Mesendoderm (in vitro differentiated cells): ENCODE data around the gene ACTR10.

Source experiments
- DNase-seq: peaks from one replicate; pipeline ENCODE4 v3.0.0; 2013
- H2AK5ac ChIP-seq: 2 replicates; pipeline ENCODE4 v1.6.1; 2013; ENCODE audit warnings: low read length, inconsistent platforms
- H2BK120ac ChIP-seq: 2 replicates; pipeline ENCODE4 v1.6.1; 2013; ENCODE audit warnings: low read depth, mild to moderate bottlenecking, low read length, moderate library complexity, mixed read lengths
- H2BK15ac ChIP-seq: replicated peaks from 2 replicates; pipeline ENCODE4 v1.6.1; 2013; ENCODE audit warnings: low read depth, mild to moderate bottlenecking, moderate library complexity
- H2BK5ac ChIP-seq: 2 replicates; pipeline ENCODE4 v1.6.1; 2013; ENCODE audit warnings: low read length, inconsistent platforms
- H3K18ac ChIP-seq: 2 replicates; pipeline ENCODE4 v1.6.1; 2013; ENCODE audit warnings: mild to moderate bottlenecking, low read length, mixed read lengths
- H3K23ac ChIP-seq: one replicate; pipeline ENCODE4 v1.6.1; 2013; ENCODE audit warnings: low read length
- H3K27ac ChIP-seq: 2 replicates; pipeline ENCODE4 v1.5.1; 2013; ENCODE audit warnings: low read depth, mild to moderate bottlenecking, inconsistent platforms, low read length, moderate library complexity
- H3K27me3 ChIP-seq: 2 replicates; pipeline ENCODE4 v1.6.1; 2013; ENCODE audit warnings: low read length, control low read depth, mild to moderate bottlenecking, inconsistent platforms; ENCODE audit not compliant: insufficient read depth, poor library complexity
- H3K36me3 ChIP-seq: 2 replicates; pipeline ENCODE4 v1.6.1; 2013; ENCODE audit warnings: low read length, inconsistent platforms; ENCODE audit not compliant: control insufficient read depth, insufficient read depth
- H3K4ac ChIP-seq: one replicate; pipeline ENCODE4 v1.6.1; 2013; ENCODE audit warnings: low read depth, mild to moderate bottlenecking, low read length, moderate library complexity
- H3K4me1 ChIP-seq: 2 replicates; pipeline ENCODE4 v1.6.1; 2013; ENCODE audit warnings: low read depth, low read length, inconsistent platforms; ENCODE audit not compliant: control insufficient read depth
- H3K4me2 ChIP-seq: 2 replicates; pipeline ENCODE4 v1.6.1; 2013; ENCODE audit warnings: low read length
- H3K4me3 ChIP-seq: 2 replicates; pipeline ENCODE4 v1.5.1; 2013; ENCODE audit warnings: mild to moderate bottlenecking, low read length
- H3K56ac ChIP-seq: one replicate; pipeline ENCODE4 v1.6.1; 2013; ENCODE audit warnings: low read length
- H3K79me1 ChIP-seq: 2 replicates; pipeline ENCODE4 v1.6.1; 2013; ENCODE audit warnings: low read length, inconsistent platforms
- H3K79me2 ChIP-seq: 2 replicates; pipeline ENCODE4 v1.6.1; 2013; ENCODE audit warnings: mild to moderate bottlenecking, low read length; ENCODE audit not compliant: control insufficient read depth, insufficient read depth
- H3K9ac ChIP-seq: 2 replicates; pipeline ENCODE4 v1.6.1; 2013; ENCODE audit warnings: low read length, inconsistent platforms
- H4K5ac ChIP-seq: one replicate; pipeline ENCODE4 v1.6.1; 2013; ENCODE audit warnings: low read length
- H4K8ac ChIP-seq: one replicate; pipeline ENCODE4 v1.6.1; 2013; ENCODE audit warnings: low read depth, mild to moderate bottlenecking, control low read depth, low read length, moderate library complexity
- WGBS: extraction: QIAGEN DNeasy Blood & Tissue Kit; methylation state at CpG from one replicate; pipeline ENCODE4 v1.1.7; 2013; ENCODE audit warnings: low lambda C conversion rate, missing lambda C conversion rate; ENCODE audit not compliant: insufficient coverage; ENCODE audit errors: extremely low coverage; 5-methylcytosine and 5-hydroxymethylcytosine counted together

Gene ACTR10

GRCh38 chr14:58189176-58189575 is 10.8 kb upstream of the ACTR10 start:
- Histone ChIP-seq H3K4me3 (no peak overlapping the region), H3K36me3 (no peaks in the 10 kb centered on the region), H2BK15ac (no peak overlapping the region), H2AK5ac (no peak overlapping the region), H4K5ac (no peak overlapping the region), H3K18ac (no peak overlapping the region), H3K4me2 (no peak overlapping the region), H4K8ac (no peak overlapping the region), H3K27me3 (no peaks in the 10 kb centered on the region), H2BK5ac (no peak overlapping the region), H3K23ac (no peak overlapping the region), H3K27ac (no peak overlapping the region), H3K56ac (no peak overlapping the region), H3K79me2 (no peaks in the 10 kb centered on the region), H3K4ac (no peak overlapping the region), H3K4me1 (no peaks in the 10 kb centered on the region), H3K9ac (no peak overlapping the region), H2BK120ac (no peak overlapping the region), H3K79me1 (no peaks in the 10 kb centered on the region)
- no peak for DNase-seq
- WGBS, result no CpG with 5 or more reads among the region's 2 CpGs

- H3K4ac ChIP-seq, result no peak overlapping the region
- H2BK120ac ChIP-seq, result no peak overlapping the region
- H3K4me2 ChIP-seq, result no peak overlapping the region
- H4K8ac ChIP-seq, result no peak overlapping the region
- H3K79me2 ChIP-seq, result no peaks in the 10 kb centered on the region
- no peak overlapping the region for H3K4me3 ChIP-seq
- no peak overlapping the region for H2AK5ac ChIP-seq
- no CpG with 5 or more reads among the region's 3 CpGs for WGBS
- H3K79me1 ChIP-seq, result no peaks in the 10 kb centered on the region
- no peak overlapping the region for H2BK5ac ChIP-seq
- no peak overlapping the region for H3K18ac ChIP-seq
- no peaks in the 10 kb centered on the region for H3K4me1 ChIP-seq
- H3K27ac ChIP-seq, result no peak overlapping the region
- no peak for DNase-seq
- H3K23ac ChIP-seq, result no peak overlapping the region
- H3K27me3 ChIP-seq, result no peaks in the 10 kb centered on the region
- no peak overlapping the region for H2BK15ac ChIP-seq
- H3K56ac ChIP-seq, result no peak overlapping the region
- H3K9ac ChIP-seq, result no peak overlapping the region
- no peaks in the 10 kb centered on the region for H3K36me3 ChIP-seq
- H4K5ac ChIP-seq, result no peak overlapping the region
Observed at GRCh38 chr14:58191763-58192601, 8.0 kb upstream of the ACTR10 start.

GRCh38 chr14:58193542-58193941 is 6.4 kb upstream of the ACTR10 start:
- Histone ChIP-seq H4K8ac (no peak overlapping the region), H3K9ac (no peak overlapping the region), H3K23ac (no peak overlapping the region), H3K27me3 (no peaks in the 10 kb centered on the region), H3K79me1 (no peaks in the 10 kb centered on the region), H3K4me2 (no peak overlapping the region), H2BK5ac (no peak overlapping the region), H3K18ac (no peak overlapping the region), H4K5ac (no peak overlapping the region), H3K36me3 (no peaks in the 10 kb centered on the region), H3K4ac (no peak overlapping the region), H3K79me2 (no peaks in the 10 kb centered on the region), H2BK15ac (no peak overlapping the region), H3K4me1 (no peaks in the 10 kb centered on the region), H3K27ac (no peak overlapping the region), H3K4me3 (no peak overlapping the region), H2AK5ac (no peak overlapping the region), H2BK120ac (no peak overlapping the region), H3K56ac (no peak overlapping the region)
- no peak for DNase-seq
- no CpG with 5 or more reads among the region's 2 CpGs for WGBS

DNA sequence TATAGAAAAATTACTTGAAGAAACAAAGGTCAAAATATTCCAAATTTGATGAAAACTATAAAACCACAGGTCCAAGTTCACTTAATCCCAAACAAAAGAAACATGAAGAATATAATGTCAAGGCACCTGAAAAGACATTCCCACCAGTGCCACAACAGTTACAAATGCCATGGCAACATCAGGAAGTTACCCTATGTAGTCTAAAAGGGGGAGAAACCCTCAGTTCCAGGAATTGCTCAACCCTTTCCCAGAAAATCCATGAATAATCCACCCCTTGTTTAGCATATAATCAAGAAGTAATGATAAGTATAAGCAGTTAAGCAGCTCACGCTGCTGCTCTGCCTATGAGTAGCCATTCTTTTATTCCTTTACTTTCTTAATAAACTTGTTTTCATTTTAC is 3.8 kb upstream of the ACTR10 start:
- Histone ChIP-seq H4K8ac (no peak overlapping the region), H3K9ac (no peak overlapping the region), H2BK120ac (no peak overlapping the region), H3K4me2 (no peak overlapping the region), H3K27me3 (no peaks in the 10 kb centered on the region), H4K5ac (no peak overlapping the region), H3K79me1 (peaks cover 4% of the 10 kb centered on the region), H3K23ac (no peak overlapping the region), H3K4me1 (no peaks in the 10 kb centered on the region), H3K4ac (no peak overlapping the region), H2BK15ac (no peak overlapping the region), H3K56ac (no peak overlapping the region), H3K4me3 (no peak overlapping the region), H3K27ac (no peak overlapping the region), H2BK5ac (no peak overlapping the region), H3K18ac (no peak overlapping the region), H3K79me2 (peaks cover 6% of the 10 kb centered on the region), H2AK5ac (no peak overlapping the region), H3K36me3 (no peaks in the 10 kb centered on the region)
- no CpG with 5 or more reads among the region's 1 CpG for WGBS
- no peak for DNase-seq

GRCh38 chr14:58198086-58198485 is 1.9 kb upstream of the ACTR10 start:
- no peak overlapping the region for H2BK15ac ChIP-seq
- no peak overlapping the region for H2BK5ac ChIP-seq
- H3K23ac ChIP-seq, result no peak overlapping the region
- no peak overlapping the region for H4K5ac ChIP-seq
- H3K27ac ChIP-seq, result no peak overlapping the region
- no peak overlapping the region for H3K18ac ChIP-seq
- no peak overlapping the region for H2BK120ac ChIP-seq
- WGBS, result no CpG with 5 or more reads among the region's 5 CpGs
- no peak overlapping the region for H2AK5ac ChIP-seq
- peaks cover 10% of the 10 kb centered on the region for H3K79me2 ChIP-seq
- H3K4ac ChIP-seq, result no peak overlapping the region
- no peak overlapping the region for H3K4me3 ChIP-seq
- no peaks in the 10 kb centered on the region for H3K27me3 ChIP-seq
- H3K79me1 ChIP-seq, result peaks cover 7% of the 10 kb centered on the region
- no peak for DNase-seq
- H4K8ac ChIP-seq, result no peak overlapping the region
- no peak overlapping the region for H3K9ac ChIP-seq
- H3K36me3 ChIP-seq, result no peaks in the 10 kb centered on the region
- H3K56ac ChIP-seq, result no peak overlapping the region
- no peaks in the 10 kb centered on the region for H3K4me1 ChIP-seq
- no peak overlapping the region for H3K4me2 ChIP-seq

- no peaks in the 10 kb centered on the region for H3K36me3 ChIP-seq
- no peak overlapping the region for H2BK120ac ChIP-seq
- H3K23ac ChIP-seq, result peak overlapping the region; percentile 45
- H3K4ac ChIP-seq, result no peak overlapping the region
- H3K27me3 ChIP-seq, result no peaks in the 10 kb centered on the region
- no peak for DNase-seq
- no peak overlapping the region for H2BK5ac ChIP-seq
- peaks cover 7% of the 10 kb centered on the region for H3K79me1 ChIP-seq
- H3K79me2 ChIP-seq, result peaks cover 10% of the 10 kb centered on the region
- H3K9ac ChIP-seq, result peak overlapping the region; percentile 97
- peak overlapping the region; percentile 97 for H3K56ac ChIP-seq
- no peak overlapping the region for H2BK15ac ChIP-seq
- H4K8ac ChIP-seq, result no peak overlapping the region
- WGBS, result no CpG with 5 or more reads among the region's 11 CpGs
- H3K4me1 ChIP-seq, result no peaks in the 10 kb centered on the region
- no peak overlapping the region for H2AK5ac ChIP-seq
- H3K4me3 ChIP-seq, result peak overlapping the region; percentile 95
- H3K4me2 ChIP-seq, result peak overlapping the region; percentile 89
- H3K18ac ChIP-seq, result peak overlapping the region; percentile 6
- no peak overlapping the region for H3K27ac ChIP-seq
- H4K5ac ChIP-seq, result no peak overlapping the region
Observed at GRCh38 chr14:58200480-58200841, 512 bp downstream of the ACTR10 start.
